Stromal cell of bone marrow (primary cell): ENCODE measurements around the gene FRMD3.

Source experiments
- DNase-seq: peaks from one replicate; pipeline ENCODE4 v3.0.0-alpha.2; 2012; ENCODE audit warnings: low read depth

FRMD3 gene

GRCh38 chr9:83281306-83282255 lies 256.6 kb downstream of the FRMD3 start:
- DNase-seq: peak; percentile 59

GRCh38 chr9:83280790-83281189 lies 257.4 kb downstream of the FRMD3 start:
- DNase-seq: no peak

DNA sequence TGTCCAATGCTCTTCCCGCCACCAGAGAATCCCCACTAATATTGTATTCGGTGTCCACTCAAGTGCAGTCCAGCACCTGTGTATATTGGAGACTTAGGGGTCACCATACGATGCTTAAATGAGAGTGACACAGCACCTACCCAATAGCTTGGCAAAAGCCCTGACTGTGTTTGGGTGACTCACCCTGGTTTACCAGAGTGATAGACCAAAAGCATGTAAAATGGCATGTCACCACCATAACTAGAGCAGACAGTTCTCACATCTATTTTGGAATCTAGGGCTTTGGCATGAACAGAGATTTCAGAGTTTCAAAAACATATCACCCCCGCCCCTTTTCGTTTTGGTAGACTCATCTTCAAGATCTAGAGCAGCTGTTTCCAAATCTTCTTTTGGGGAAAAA lies 257.9 kb downstream of the FRMD3 start:
- no peak for DNase-seq

GRCh38 chr9:83274787-83275186 lies 263.4 kb downstream of the FRMD3 start:
- DNase-seq: no peak

DNA sequence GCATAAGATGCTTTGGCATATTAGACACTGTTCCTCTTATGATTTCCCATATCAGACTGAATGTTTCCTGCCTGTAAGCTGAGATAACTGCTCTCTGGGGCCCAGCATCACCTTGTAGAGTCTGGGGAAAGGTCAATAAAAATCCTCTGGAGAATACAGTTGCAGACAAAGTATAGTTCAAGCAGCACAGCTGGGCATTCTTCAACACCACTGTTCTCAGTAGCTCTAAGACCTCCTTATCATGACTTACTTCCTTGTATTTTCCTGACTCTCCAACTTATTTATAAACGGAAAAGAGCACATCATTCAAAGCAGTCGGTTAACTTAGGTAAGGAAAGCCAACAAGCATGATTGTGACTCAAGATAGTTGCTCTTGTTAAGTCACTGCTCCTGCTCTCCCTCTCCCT lies 266.5 kb downstream of the FRMD3 start:
- no peak for DNase-seq

DNA sequence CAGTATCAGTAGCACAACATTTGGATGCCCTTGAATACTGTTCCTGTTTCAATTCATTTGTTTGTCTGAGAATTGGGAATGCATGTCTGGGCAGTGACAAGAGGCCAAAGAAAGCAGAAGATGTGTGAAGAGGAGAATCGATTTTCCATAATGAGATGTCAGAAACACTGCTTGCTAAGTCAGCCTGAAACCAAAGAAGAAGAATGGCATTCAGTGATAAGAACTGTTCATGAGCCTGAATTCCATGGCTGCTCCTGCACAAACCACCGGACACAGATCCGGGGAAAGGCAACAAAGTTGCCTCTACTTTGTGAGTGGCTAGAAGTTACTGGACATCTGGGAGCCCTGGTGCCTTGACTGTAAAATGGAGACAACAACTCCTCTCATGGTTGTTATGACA lies 268.1 kb downstream of the FRMD3 start:
- no peak for DNase-seq

GRCh38 chr9:83267741-83268140 lies 270.5 kb downstream of the FRMD3 start:
- DNase-seq: no peak

DNA sequence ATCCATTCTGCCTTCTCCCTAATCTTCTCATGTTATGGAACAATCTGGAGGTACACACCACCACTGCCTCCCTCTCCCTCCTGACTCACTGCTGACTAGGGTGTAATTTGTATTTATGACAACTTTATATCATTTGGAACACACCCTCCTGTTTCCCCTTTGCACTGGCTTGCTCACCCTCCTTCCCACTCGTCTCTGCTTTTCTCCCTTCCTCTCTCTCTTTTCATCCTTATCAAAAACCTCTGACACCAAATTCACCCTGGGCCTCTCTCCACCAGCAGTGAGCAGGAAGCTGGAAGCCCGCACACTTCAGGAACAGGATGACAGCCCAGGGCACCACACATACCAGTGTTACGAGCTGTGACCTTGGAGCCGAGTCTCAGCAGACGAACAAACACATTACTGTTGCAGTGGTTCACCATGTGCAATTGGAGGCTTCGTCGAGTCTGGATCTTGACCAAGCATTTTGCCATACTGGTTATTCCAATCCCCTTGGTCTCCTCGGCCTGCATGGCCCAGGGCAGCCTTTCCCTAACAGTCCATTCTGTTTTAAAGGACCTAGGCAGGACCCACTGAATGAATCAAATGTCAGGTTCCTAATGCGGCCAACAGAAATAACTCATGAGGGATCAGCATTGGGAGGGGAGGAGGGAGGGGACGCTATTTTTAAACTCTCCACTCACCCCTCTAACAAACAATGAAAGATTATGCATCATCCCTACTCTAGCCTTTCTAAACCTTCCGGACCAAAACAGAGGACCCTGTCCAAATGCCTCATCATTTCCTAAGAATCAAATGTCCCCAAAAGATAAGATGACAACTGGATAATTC lies 271.3 kb downstream of the FRMD3 start:
- no peak for DNase-seq

DNA sequence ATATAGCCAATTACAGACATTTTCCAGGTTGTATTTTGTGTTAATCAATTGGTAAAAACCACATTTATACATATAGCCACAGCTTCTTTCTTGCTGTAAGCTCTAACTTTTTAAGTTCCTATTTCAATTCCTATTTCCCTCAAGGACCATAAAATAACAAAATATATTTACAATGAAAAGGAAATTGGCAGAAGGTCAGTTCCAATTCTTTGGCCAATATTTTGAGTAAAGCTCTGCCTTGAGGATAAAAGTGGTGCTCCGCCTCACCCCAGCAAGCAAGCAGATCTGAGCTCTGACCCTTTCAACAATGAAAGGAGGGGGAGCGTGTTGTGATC lies 271.9 kb downstream of the FRMD3 start:
- no peak for DNase-seq

DNA sequence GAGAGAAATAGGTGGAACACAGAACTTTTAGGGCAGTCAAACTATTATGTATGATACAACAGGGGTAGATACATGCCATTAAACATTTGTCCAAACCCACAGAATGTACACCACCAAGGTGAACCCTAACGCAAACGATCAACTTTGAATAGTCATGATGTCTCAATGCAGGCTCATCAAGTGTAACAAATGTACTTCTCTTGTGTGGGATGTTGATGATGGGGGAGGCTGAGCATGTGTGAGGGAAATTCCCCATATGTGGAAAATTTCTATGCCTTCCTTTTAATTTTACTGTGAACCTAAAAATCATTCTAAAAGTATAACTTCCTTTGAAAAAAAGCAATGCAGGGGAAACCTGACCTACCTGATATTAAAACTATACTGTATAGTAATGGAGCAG lies 273.9 kb downstream of the FRMD3 start:
- no peak for DNase-seq

DNA sequence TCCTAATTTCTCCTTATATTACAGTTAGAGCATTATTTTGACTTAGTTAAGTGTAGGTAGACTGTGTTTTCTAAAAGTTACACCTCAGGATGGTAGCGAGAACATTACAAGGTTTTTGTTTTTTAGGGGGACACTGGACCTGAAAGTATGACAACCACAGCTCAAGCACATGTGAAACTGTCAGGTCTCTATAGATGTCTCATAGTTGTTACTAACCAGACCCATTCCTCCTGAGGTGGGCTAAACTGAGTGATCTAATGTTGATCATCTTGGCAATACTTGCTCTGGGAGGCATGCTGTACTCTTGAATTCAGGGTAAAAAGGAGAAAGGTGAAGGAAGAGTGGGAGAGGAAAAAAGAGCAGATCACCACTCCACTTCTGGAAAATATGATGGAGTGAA lies 278.6 kb downstream of the FRMD3 start:
- DNase-seq: no peak

DNA sequence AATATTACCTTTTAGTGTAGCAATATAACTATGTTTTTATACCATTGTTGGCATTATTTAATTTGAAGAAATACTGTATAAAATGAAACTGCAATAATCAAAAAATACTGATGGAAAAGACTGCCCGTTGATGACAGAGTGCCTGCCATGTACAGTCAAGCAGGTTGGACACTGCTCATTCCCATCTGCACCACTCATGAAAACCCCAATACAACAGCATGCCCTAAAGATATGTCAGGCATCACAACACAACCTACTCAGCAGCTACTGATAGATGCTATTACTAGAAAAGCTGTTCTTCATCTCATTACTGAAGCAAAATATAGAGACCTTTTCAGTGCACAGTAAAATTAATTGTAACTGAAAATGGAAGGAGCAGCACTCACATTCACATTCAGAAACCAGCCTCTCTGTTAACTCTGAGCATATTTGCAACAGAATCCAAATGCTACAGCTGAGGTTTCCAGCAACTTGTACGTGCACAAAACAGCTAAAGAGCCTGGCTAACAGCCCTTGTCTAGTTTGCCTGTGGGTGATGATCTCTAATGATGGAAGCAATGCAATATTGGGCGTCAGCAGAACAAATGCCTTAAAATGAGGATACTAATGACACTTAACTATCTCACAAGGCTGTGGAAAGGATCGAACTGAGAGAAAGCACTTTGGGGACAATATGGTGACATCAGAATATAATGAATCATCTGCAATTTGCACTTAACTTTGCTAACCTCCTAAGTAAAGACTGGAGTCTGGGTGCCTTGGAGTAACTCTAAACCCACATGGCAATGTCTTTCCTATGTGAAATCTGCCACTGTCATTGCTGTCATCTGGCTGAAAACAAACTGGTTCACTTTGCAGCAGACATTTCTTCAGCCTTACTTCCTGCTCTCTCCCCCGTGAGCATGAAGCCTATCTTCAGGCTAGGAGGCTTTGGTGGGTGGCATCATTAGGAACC lies 280.0 kb downstream of the FRMD3 start:
- no peak for DNase-seq

GRCh38 chr9:83247732-83248131 lies 290.5 kb downstream of the FRMD3 start:
- no peak for DNase-seq

GRCh38 chr9:83245979-83246659 lies 292.1 kb downstream of the FRMD3 start:
- DNase-seq: no peak

GRCh38 chr9:83242066-83242465 lies 296.1 kb downstream of the FRMD3 start:
- DNase-seq: no peak

DNA sequence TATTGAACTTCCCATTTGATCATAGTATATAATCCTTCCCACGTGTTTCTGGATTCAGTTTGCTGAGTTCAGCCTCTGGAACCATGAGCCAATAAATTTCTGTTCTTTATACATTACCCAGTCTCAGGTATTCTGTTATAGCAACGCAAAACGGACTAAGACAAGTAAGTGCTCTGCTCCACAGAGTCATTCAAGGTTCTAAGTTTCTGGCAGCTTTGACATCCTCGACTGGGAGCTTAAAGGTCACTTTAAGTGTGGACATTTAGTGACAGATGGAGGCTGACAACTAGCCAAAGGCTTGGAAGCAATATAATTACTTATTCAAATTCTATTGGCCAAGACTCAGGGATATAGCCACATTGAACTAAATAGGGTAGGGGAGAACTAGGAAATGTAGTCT lies 297.5 kb downstream of the FRMD3 start:
- no peak for DNase-seq

GRCh38 chr9:83239747-83240146 lies 298.5 kb downstream of the FRMD3 start:
- DNase-seq: no peak

GRCh38 chr9:83238871-83239640 lies 299.1 kb downstream of the FRMD3 start:
- DNase-seq: no peak

DNA sequence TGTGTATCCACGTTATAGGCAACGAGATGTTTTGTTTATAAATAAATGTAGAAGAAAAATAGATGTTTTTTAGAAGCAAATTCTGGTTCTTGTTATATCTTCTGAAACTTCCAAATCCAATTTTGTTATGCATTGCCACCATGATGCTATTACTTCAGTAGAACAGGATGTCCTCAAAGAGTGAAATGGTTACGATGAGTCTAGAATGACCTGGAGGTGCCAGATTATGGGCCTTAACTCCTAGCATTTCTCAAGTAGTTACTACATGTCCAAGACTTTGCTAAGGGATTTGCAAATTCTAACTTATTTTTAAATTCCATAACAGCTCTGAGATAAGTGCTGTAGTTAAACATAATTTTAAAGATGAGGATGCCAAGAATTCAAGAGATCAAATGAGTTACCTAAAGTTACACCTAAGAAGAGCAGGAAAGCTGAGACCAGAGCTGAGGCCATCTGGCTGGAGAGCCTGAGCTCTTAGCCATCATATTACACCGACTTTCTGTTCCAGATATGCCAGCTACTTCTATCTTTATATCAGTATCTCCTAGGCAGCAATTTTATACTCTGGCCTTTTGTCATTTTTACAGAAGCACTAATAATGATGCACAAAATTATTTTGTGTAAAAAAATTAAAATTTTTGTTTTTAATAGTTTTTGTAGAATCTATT lies 302.0 kb downstream of the FRMD3 start:
- DNase-seq: no peak

GRCh38 chr9:83235526-83235925 lies 302.7 kb downstream of the FRMD3 start:
- DNase-seq: no peak
